Subcutaneous adipose tissue (tissue), 4 donors: ENCODE measurements around the gene SDR42E2. TPM values are rescaled to one million over a fixed set of nuclear protein-coding genes. Genes with fewer than 3 reads are reported as not detected.

ENCODE experiments used
- total RNA-seq, 4 donors: library from RNA; depleted of rRNA; stranded (reverse); fragments of >200 nt; gene quantifications; one replicate each; pipeline ENCODE4 v1.1.0, GENCODE V29; 2016
- TF ChIP-seq, protein P1 (sequence below): fragments of 450-650 bp; IDR thresholded peaks from one replicate; pipeline ENCODE4 v1.5.1; 2016; ENCODE audit warnings: low read depth, mild to moderate bottlenecking, control low read depth, antibody characterized with exemption, moderate library complexity

Gene SDR42E2
- total RNA-seq, 4 donors from 2014 or later, result 0.22 TPM; not detected in 3

DNA sequence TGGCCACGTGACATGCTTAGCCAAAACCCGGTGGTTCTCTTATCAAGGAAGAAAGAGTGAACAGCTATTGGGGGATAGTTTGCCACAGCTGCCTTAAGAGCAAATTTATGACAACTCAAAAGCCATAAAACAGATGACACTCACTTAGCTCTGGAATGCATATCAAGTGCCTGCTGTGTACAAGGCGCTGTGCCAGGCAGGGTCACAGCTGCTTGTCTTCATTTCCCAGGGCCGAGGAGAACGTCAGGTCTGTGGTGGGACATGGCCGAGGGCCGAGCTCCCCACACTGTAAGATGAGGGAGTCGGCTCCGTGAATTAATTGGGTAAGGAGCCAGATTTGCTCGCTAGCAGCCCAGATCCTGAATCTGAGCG is 57.7 kb downstream of the SDR42E2 start:
- TF ChIP-seq, protein P1, sequence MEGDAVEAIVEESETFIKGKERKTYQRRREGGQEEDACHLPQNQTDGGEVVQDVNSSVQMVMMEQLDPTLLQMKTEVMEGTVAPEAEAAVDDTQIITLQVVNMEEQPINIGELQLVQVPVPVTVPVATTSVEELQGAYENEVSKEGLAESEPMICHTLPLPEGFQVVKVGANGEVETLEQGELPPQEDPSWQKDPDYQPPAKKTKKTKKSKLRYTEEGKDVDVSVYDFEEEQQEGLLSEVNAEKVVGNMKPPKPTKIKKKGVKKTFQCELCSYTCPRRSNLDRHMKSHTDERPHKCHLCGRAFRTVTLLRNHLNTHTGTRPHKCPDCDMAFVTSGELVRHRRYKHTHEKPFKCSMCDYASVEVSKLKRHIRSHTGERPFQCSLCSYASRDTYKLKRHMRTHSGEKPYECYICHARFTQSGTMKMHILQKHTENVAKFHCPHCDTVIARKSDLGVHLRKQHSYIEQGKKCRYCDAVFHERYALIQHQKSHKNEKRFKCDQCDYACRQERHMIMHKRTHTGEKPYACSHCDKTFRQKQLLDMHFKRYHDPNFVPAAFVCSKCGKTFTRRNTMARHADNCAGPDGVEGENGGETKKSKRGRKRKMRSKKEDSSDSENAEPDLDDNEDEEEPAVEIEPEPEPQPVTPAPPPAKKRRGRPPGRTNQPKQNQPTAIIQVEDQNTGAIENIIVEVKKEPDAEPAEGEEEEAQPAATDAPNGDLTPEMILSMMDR, result no peak

DNA sequence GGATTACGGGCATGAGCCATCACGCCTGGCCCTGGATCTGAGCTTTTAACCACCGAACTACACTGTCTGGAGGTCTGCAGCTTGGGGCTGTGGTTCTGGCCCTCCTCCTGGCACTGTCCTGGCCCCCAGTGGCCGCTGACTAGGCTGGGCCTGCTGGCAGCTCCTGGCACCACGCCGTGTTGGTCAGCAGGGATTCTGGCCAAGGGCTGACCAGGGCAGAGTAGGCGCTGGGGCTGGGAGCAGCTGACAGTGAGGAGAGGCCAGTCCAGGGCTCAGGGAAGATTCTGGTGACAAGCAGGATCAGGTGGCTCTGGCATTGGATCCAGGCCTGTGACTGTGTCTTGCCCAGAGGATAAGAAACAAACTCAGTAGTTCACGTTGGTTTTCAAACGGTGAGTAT is 58.4 kb downstream of the SDR42E2 start:
- TF ChIP-seq, protein P1, result no peak

DNA sequence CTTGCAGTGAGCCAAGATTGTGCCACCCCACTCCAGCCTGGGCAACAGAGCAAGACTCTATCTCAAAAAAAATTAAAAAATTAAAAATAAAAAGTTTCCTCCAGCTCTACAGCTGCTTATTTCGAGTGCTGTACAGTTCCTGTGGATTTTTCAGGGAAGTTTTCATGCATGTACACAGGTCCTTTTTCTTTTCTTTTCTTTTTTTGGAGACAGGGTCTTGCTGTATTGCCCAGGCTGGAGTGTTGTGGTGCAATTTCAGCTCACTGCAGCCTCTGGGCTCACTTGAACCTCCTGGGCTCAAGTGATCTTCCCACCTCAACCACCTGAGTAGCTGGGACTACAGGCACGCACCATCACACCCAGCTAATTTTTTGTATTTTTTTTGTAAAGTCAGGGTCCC is 59.7 kb downstream of the SDR42E2 start:
- TF ChIP-seq, protein P1, result no peak

DNA sequence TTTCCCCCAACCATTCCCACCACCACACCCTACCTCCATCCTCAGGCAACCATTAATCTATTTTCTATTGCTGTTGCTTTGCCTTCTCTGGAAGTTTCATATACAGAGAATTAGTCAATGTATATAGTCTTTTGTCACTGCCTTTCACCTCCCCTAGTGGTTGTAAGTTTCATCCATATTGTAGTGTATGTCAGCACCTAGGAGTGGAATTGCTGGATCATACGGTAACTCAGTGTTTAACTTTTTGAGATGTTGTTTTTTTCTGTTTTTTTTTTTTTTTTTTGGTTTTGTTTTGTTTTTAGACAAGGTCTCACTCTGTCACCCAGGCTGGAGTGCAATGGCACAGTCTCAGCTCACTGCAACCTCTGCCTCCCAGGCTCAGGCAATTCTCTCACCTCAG is 60.7 kb downstream of the SDR42E2 start:
- TF ChIP-seq, protein P1, result no peak

DNA sequence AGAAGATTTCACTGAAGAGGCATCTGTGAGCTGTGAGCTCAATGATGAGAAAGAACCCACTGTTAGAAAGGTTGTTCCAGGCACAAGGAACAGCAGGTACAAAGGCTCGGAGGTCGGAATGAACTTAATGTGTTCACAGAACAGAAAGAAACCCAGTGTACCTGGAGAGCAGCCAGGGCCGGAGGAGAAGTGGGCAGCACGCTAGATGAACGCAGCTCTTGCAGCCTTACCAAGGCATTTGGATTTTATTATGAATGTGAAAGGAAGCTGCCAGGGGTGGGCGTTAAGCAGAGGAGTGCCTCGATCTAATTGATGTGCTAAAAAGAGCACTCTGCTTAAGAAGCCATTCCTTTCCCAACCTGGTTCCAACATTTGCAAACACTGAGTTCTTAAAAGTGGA is 62.8 kb downstream of the SDR42E2 start:
- TF ChIP-seq, protein P1, result no peak

DNA sequence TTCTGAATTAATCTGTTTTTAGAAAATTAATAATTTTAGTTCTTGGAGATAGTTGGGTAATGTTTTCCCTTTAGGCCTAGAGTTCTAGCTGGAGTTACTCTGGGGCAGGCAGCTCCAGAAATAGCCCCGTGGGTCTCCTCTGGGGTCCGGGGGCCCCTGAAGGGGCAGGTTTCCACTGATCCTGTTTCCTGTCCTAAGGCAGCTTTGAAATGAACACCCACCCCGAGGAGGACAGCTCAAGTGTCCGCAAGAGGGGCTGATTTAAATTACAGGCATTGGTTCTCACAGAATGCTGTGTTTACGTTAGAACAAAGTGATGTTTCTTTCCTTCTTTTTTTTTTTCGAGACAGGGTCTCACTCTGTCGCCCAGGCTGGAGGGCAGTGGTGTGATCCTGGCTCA is 67.6 kb downstream of the SDR42E2 start:
- TF ChIP-seq, protein P1, result no peak

DNA sequence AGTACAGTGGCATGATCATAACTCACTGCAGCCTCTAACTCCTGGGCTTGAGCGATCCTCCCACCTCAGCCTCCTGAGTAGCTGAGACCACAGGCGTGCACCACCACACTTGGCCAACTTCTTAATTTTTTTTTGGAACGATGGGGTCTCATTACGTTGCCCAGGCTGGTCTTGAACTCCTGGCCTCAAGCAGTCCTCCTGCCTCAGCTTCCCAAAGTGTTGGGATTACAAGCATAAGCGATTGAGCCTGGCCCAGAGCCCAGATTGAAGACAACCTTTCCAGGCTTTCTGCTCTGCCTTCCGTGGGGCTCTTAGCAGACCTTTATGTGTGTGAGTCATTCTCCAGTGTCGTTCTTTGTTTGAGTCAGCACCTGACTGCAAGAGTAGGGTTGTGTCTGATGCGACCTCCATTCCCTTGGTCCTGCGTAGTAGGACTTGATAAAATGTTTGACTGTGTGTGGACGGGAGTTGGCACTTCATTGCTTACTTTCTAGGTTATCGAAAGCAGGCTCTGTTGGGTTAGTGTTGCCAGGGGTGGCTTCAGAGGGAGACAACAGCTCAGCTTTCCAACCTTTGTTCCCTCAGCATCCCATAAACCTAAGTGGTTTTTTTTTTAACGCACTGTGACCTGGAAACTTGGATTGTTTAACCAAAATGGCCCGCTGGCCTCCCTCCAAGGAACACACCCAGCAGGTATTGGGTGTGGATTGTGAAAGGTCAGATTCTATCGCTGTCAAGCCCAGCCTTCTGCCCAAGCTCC is 70.2 kb downstream of the SDR42E2 start:
- TF ChIP-seq, protein P1, result no peak
